Central memory CD4-positive, alpha-beta T cell (primary cell): ENCODE results near the gene MAN1C1.
A peak's percentile ranks its signal among the peaks of the same experiment; 100 is the strongest.

Source experiments
- DNase-seq: peaks from one replicate; pipeline ENCODE4 v3.0.0; 2022

The MAN1C1 gene

DNA sequence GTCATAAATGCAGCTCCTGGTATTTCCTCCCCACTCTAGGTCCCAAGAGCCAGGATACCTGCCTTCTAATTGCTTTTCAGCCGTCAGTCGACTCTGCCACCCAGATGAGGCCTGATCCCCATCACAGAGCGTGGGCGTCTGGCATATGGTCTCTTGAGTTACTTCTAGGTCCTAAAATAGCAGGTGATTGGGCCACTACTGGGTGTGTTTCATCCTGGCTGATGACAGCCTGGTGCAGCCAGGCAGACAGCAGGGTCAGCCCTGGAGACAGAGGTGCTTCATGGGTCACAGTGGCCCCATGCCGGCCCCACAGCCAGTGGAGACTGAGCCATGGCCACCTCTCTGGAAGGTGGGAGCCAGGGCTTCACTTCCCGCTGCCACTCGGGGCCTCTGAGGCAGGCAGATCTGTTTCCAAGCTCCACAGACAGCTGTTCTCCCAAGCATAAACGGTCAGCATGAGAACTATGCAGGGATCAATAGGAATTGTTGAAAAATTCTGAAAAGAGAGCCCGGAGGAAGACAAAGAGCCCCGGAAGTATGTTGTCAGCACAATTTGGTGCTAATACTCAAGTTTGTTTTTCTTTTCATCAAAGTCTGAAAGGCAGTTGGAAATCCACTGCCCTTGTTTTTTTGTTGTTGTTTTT is 83.0 kb downstream of the MAN1C1 start:
- DNase-seq: no peak

DNA sequence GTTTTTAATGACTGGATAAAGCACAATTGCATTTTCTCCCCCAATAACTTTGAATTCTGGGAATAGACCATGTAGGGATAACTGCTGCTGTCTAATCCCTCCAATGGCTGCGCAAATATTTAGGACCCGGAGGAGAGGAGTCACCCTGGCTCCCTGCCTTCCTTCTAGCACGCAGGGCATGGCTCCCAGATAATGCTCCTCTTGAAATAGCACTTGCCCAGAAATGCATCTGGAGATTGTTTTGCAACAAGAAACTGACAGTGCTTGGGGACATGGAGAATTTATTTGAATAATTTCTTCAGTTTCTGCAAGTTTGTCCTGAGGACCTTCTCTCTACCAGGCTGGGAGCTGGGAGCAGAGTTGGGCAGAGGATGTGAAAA is 83.5 kb downstream of the MAN1C1 start:
- no peak for DNase-seq

DNA sequence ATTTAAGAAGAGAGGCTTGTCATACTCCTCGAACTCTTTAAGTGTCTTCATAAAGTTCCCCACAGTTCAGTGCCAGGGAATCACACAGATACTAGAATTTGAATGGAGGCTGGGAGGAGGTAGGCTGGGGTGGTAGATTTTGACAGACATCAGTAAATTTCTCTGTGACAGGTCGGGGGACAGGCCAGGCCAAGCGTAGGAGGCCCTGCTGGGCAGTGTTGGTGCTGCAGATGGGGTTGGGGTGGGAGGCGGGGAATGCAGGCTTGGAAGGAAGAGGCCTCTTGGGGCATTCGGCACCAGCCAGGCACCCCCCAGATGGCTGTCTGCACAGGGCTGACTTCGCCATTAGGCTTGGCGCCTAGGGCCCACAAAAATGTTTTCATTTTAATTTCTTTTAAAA is 84.0 kb downstream of the MAN1C1 start:
- DNase-seq: no peak

GRCh38 chr1:25701030-25701785 is 84.6 kb downstream of the MAN1C1 start:
- no peak for DNase-seq

GRCh38 chr1:25702101-25702775 is 85.6 kb downstream of the MAN1C1 start:
- no peak for DNase-seq

- no peak for DNase-seq
Measured at GRCh38 chr1:25703041-25703440, 86.5 kb downstream of the MAN1C1 start.

GRCh38 chr1:25703671-25704266 is 87.2 kb downstream of the MAN1C1 start:
- no peak for DNase-seq

GRCh38 chr1:25704267-25704691 is 87.7 kb downstream of the MAN1C1 start:
- peak; percentile 36 for DNase-seq

DNA sequence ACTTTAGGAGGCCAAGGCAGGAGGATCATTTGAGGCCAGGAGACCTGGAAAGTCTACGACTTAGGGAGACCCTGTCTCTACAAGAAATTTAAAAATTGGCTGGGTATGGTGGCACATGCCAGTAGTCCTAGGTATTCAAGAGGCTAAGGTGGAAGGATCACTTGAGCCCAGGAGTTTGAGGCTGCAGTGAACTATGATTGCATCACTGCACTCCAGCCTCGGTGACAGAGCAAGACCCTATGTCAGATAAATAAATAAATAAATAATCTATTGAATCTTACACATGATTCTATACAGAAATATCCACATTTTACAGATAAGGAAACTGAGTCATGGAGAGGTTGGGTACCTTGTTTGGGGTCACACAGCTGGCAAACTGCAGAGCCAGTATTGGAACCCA is 89.1 kb downstream of the MAN1C1 start:
- DNase-seq: no peak

GRCh38 chr1:25706146-25707089 is 89.8 kb downstream of the MAN1C1 start:
- no peak for DNase-seq

- no peak for DNase-seq
Measured at GRCh38 chr1:25707280-25708016, 90.9 kb downstream of the MAN1C1 start.

DNA sequence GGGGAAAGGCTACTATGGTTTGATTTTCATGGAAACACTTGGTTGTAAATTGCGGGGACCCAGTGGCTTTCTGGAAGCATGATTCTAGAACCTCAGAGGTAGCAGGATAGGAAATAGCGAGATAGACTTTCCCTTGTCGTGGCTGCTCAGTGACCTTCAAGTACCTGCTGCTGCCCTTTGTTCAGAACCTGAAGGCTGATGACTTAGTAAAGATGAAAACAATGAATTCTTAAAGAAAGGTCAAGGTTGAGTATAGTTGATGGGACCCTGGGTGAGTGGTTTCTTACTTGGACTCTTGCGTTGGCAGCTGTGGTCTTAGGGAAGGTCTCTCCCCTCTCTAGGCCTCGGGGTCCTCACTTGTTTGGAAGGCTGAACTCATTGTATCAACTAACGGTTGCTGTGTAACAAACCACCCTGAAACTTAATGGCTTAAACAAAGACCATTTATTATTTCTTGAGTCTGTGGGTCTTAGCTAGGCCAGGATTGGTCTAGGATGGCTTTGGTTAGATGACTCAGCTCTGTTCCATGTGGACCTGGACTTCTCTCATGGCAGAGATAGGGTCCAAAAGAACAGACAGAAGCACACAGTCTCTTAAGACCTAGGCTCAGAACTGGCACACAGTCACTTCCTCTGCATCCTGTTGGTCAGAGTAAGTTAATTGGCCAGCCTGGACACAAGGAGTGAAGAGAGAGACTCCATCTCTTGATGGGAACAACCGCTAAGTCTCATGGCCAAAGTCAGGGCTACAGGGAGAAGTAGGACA is 94.2 kb downstream of the MAN1C1 start:
- DNase-seq: no peak

- DNase-seq: peak; percentile 35
Measured at GRCh38 chr1:25711555-25712298, 95.1 kb downstream of the MAN1C1 start.

DNA sequence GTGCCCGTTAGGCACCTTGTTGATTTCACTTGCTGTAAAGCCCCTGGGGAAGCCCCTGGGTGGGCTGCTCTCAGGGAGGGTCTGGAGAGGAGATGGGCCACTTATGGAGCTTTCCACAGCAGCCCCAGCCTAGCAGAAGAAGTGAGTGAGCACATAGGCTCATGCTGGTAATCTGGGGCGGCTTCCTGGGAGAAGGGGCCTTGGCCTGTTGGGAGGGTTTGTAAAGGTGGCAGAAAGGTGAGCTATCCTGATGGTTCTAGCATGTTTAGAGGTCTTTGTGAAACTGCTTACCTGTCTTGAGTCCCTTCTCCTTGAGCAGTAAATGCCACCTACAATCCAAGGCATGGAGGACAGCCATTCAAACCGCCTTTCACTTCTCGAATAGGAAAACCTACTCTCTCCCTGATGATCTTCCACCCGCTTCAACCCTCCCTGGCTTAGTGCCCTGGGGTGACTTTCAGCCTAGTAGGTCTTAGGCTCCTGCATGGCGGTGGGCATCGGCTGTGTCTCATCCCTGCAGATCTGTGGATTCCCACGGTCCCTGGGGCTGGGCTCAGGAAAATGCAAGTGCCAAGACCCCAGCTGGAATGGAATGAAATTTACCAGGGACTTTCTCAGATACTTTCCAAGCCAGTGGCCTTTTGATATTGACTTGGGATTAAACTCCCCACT is 95.8 kb downstream of the MAN1C1 start:
- no peak for DNase-seq

GRCh38 chr1:25713961-25714360 is 97.4 kb downstream of the MAN1C1 start:
- DNase-seq: no peak

GRCh38 chr1:25714372-25714931 is 97.9 kb downstream of the MAN1C1 start:
- DNase-seq: no peak

DNA sequence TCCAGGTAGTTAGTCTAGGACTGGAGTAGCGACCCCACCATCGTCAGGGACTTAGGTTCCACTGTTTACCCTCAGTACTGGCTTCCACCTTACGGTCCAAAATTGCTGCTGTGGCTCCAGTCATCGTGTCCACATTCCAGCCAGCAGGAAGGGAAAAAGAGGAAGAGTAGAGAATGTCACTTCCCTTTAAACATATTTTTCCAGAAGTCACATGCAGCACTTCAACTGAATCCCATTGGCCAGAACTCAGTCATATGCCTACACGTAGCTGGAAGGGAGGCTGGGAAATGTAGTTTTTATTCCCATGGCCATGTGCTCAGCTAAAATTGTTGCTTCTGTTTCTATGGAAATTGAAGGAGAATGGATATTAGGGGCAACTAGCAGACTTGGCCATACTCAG is 99.3 kb downstream of the MAN1C1 start:
- DNase-seq: no peak

DNA sequence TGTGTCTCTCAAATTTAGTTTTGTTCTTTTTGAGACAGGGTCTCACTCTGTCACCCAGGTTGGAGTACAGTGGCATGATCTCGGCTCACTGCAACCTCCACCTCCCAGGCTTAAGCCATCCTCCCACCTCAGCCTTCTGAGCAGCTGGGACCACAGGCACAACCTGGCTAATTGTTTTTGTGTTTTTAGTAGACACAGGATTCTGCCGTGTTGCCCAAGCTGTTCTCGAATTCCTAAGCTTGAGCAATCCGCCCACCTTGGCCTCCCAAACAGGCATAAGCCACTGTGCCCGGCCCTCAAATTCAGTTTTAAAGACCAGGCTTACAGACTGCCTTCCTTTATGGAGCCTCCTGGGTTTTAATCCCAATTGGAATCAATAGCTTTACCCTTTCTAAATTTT is 99.7 kb downstream of the MAN1C1 start:
- DNase-seq: no peak

DNA sequence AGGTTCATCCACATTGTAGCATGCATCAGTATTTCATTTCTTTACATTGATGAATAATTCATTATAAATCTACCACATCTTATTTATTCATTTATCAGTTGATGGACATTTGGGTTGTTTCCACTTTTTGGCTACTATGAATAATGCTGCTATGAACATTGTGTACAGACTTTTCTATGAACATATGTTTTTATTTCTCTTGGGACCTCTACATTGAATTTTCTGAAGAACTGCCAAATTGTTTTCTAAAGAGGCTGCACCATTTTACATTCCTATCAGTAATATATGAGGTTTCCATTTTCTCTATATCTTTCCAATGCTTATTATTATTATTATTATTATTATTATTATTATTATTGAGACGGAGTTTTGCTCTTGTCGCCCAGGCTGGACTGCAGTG is 102.1 kb downstream of the MAN1C1 start:
- no peak for DNase-seq
